HL-60 (cell line): Measurements from ENCODE around the gene IL18R1.

Source experiments
- CTCF ChIP-seq: IDR thresholded peaks from one replicate; pipeline ENCODE4 v1.5.1; 2011; ENCODE audit warnings: low read length, control low read depth, inconsistent platforms; ENCODE audit not compliant: insufficient read depth
- POLR2AphosphoS5 ChIP-seq: IDR thresholded peaks from 2 replicates; pipeline ENCODE4 v1.6.1; 2012; ENCODE audit warnings: low read depth
- REST ChIP-seq: IDR thresholded peaks from 2 replicates; pipeline ENCODE4 v1.6.1; 2012; ENCODE audit warnings: low read depth; ENCODE audit not compliant: insufficient replicate concordance
- SPI1 ChIP-seq: IDR thresholded peaks from 2 replicates; pipeline ENCODE4 v1.6.1; 2012; ENCODE audit warnings: low read depth, mild to moderate bottlenecking, borderline replicate concordance

GRCh38 chr2:102356381-102356712, 751 bp downstream of the IL18R1 start:
- TF ChIP-seq CTCF (no peak), SPI1 (no peak), POLR2AphosphoS5 (no peak), REST (no peak)
